ENCODE data around the gene CCDC150.

Gene CCDC150

GRCh38 chr2:196712867-196713266, 73.4 kb downstream of the CCDC150 start:
- no peaks in the 10 kb centered on the region for H3K4me1 ChIP-seq
- TF ChIP-seq CTCF (IDR thresholded peaks at IDR 0.05) = no peak
- H3K27ac ChIP-seq = no peak overlapping the region
- H3K4me3 ChIP-seq = no peak overlapping the region
- peaks cover 0 to 4% (median 0%) of the 10 kb centered on the region in 3 donors for H3K36me3 ChIP-seq
- intact Hi-C loops (cut with DNase I; ENCODE audit: low total_unique reads) = no loop called here
- H3K27me3 ChIP-seq = no peaks in the 10 kb centered on the region
- DNase-seq = no peak
- H3K9me3 ChIP-seq = peaks cover 0 to 7% (median 0%) of the 10 kb centered on the region in 3 donors

DNA sequence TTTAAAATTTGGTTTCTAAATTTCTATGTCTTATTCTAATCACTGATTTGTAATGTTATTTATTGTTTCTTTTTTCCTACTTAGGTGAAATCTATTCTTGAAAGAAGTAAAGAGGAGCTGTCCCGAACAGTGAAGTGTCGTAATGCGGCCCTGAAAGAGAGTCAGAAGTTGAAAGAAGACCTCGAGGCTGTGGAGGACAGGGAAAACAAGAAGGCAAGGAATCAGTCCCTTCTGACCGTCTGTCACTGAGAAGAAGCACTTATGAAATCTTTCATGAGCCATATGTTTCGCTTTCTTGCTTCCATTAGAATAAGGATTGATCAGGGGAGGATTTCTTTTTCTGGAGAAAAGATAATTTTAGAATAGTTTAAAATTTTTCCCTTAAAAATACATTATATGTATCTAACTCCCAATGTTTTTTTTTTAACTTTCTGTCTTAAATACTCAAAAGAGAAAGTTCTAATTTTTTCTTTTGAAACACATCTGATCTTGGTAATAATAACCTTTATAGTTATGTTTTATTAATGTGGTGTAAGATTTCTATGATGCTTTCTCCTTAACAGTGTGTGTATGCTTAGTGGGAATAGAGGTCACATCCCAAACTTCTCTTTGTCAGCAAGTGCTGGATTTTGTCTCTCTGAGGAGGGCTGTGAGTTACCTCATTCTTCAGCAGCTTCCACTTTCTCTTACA, 79.0 kb downstream of the CCDC150 start:
- no peak for TF ChIP-seq CTCF (IDR thresholded peaks at IDR 0.05)
- Histone ChIP-seq H3K4me3 (no peak overlapping the region), H3K27me3 (no peaks in the 10 kb centered on the region), H3K4me1 (no peaks in the 10 kb centered on the region), H3K36me3 (no peaks in the 10 kb centered on the region), H3K27ac (no peak overlapping the region), H3K9me3 (no peaks in the 10 kb centered on the region)
- DNase-seq = no peak
- intact Hi-C loops (cut with DNase I; ENCODE audit: low total_unique reads) = no loop called here

- H3K36me3 ChIP-seq = no peaks in the 10 kb centered on the region
- H3K27ac ChIP-seq = no peak overlapping the region
- TF ChIP-seq CTCF (IDR thresholded peaks at IDR 0.05) = no peak
- no peak overlapping the region for H3K4me3 ChIP-seq
- H3K9me3 ChIP-seq = no peaks in the 10 kb centered on the region
- intact Hi-C loops (cut with DNase I; ENCODE audit: low total_unique reads) = no loop called here
- H3K4me1 ChIP-seq = no peaks in the 10 kb centered on the region
- no peak for DNase-seq
- no peaks in the 10 kb centered on the region for H3K27me3 ChIP-seq
Observed at GRCh38 chr2:196719110-196719872, 79.8 kb downstream of the CCDC150 start.

DNA sequence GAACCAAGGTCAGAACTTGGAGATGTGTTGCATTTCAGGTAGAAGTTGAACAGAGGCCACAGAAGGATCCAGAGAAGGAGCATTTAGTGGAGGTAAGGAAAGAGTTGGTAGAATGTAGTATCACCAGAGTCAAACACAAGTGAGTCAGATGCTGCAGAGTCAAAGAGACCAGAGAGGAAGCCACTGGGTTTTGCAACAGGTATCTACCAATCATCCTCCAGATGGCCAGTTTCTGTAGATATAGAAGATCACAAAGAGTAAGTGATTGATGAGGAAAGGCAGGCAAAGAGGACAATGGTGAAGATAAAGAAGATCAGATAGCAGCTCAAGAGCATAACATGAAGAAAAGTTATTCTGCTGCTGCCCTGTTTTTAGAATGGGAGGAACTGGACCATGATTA, 84.1 kb downstream of the CCDC150 start:
- TF ChIP-seq CTCF (IDR thresholded peaks at IDR 0.05) = no peak
- Histone ChIP-seq H3K4me1 (no peaks in the 10 kb centered on the region), H3K4me3 (no peak overlapping the region)

GRCh38 chr2:196725218-196725617, 85.7 kb downstream of the CCDC150 start:
- H3K4me3 ChIP-seq = no peak overlapping the region
- H3K27ac ChIP-seq = no peak overlapping the region
- no peak for DNase-seq
- TF ChIP-seq CTCF (IDR thresholded peaks at IDR 0.05) = no peak
- H3K36me3 ChIP-seq = no peaks in the 10 kb centered on the region
- no peaks in the 10 kb centered on the region for H3K9me3 ChIP-seq
- no peaks in the 10 kb centered on the region for H3K4me1 ChIP-seq
- intact Hi-C loops (cut with DNase I; ENCODE audit: low total_unique reads) = no loop called here
- H3K27me3 ChIP-seq = no peaks in the 10 kb centered on the region

More for the DNA sequence above, 84.1 kb downstream of the CCDC150 start:
- DNase-seq = no peak
- Histone ChIP-seq H3K27me3 (no peaks in the 10 kb centered on the region), H3K9me3 (no peaks in the 10 kb centered on the region), H3K36me3 (no peaks in the 10 kb centered on the region), H3K27ac (no peak overlapping the region)
- intact Hi-C loops (cut with DNase I; ENCODE audit: low total_unique reads) = no loop called here
